Epithelial cell of esophagus (primary cell): Measurements from ENCODE around the gene CACNA1B.

Experiments used
- DNase-seq: peaks from one replicate; pipeline ENCODE4 v3.0.0; 2010; ENCODE audit warnings: low read depth
- H3K4me3 ChIP-seq: 2 replicates; pipeline ENCODE4 v1.5.1; 2011; ENCODE audit warnings: mild to moderate bottlenecking, low read length, control low read depth
- CTCF ChIP-seq: IDR thresholded peaks from 2 replicates; pipeline ENCODE4 v1.5.1; 2011; ENCODE audit warnings: low read depth, mild to moderate bottlenecking, low read length, control low read depth, inconsistent platforms; ENCODE audit not compliant: insufficient read depth; ENCODE audit errors: missing control alignments

Gene CACNA1B

GRCh38 chr9:138060365-138060764 is 182.8 kb downstream of the CACNA1B start:
- no peak for DNase-seq
- no peak for TF ChIP-seq CTCF
- H3K4me3 ChIP-seq: no peak overlapping the region

GRCh38 chr9:138060881-138061280 is 183.3 kb downstream of the CACNA1B start:
- no peak for TF ChIP-seq CTCF
- no peak for DNase-seq
- H3K4me3 ChIP-seq: no peak overlapping the region

- no peak for DNase-seq
- no peak overlapping the region for H3K4me3 ChIP-seq
- TF ChIP-seq CTCF: no peak
Measured at GRCh38 chr9:138061631-138062030, 184.0 kb downstream of the CACNA1B start.

GRCh38 chr9:138062196-138062595 is 184.6 kb downstream of the CACNA1B start:
- no peak for TF ChIP-seq CTCF
- DNase-seq: no peak
- no peak overlapping the region for H3K4me3 ChIP-seq

- no peak for TF ChIP-seq CTCF
- H3K4me3 ChIP-seq: no peak overlapping the region
Measured at GRCh38 chr9:138063033-138063432, 185.5 kb downstream of the CACNA1B start.

GRCh38 chr9:138063785-138064184 is 186.2 kb downstream of the CACNA1B start:
- no peak for DNase-seq
- H3K4me3 ChIP-seq: no peak overlapping the region
- no peak for TF ChIP-seq CTCF

More at GRCh38 chr9:138063033-138063432, 185.5 kb downstream of the CACNA1B start:
- no peak for DNase-seq

- no peak for DNase-seq
- no peak overlapping the region for H3K4me3 ChIP-seq
- no peak for TF ChIP-seq CTCF
Measured at GRCh38 chr9:138064547-138064946, 187.0 kb downstream of the CACNA1B start.
